GM12873 (cell line): ENCODE measurements around the gene OR2AE1.

Source experiments
- CTCF ChIP-seq: IDR thresholded peaks from 2 replicates; pipeline ENCODE4 v1.5.1; 2012; ENCODE audit warnings: low read depth, mild to moderate bottlenecking, moderate library complexity, low read length, control low read depth; ENCODE audit not compliant: insufficient read depth; ENCODE audit errors: missing control alignments

Gene OR2AE1

GRCh38 chr7:99899830-99900519, 23.1 kb upstream of the OR2AE1 start:
- no peak for TF ChIP-seq CTCF

GRCh38 chr7:99898836-99899235, 22.0 kb upstream of the OR2AE1 start:
- no peak for TF ChIP-seq CTCF

GRCh38 chr7:99898023-99898357, 21.2 kb upstream of the OR2AE1 start:
- TF ChIP-seq CTCF, result no peak

GRCh38 chr7:99897322-99898022, 20.6 kb upstream of the OR2AE1 start:
- TF ChIP-seq CTCF, result no peak

- TF ChIP-seq CTCF, result no peak
These were observed 17.9 kb upstream of the OR2AE1 start for GRCh38 chr7:99894738-99895137.

GRCh38 chr7:99893280-99893679, 16.4 kb upstream of the OR2AE1 start:
- TF ChIP-seq CTCF, result no peak

GRCh38 chr7:99881370-99881769, 4.5 kb upstream of the OR2AE1 start:
- no peak for TF ChIP-seq CTCF
